ENCODE data around the gene UPF2. TPM values are rescaled to one million over a fixed set of nuclear protein-coding genes. Genes with fewer than 3 reads are reported as not detected.

The UPF2 gene
- total RNA-seq, 1 donor from 2014 or later, result 17.3 TPM

- H3K4me3 ChIP-seq, result no peak overlapping the region
- H3K9me3 ChIP-seq (replicated peaks), result no peaks in the 10 kb centered on the region
- no peaks in the 10 kb centered on the region for H3K36me3 ChIP-seq
- no peak for DNase-seq
- H3K4me1 ChIP-seq, result no peaks in the 10 kb centered on the region
- no peak for TF ChIP-seq CTCF (IDR thresholded peaks at IDR 0.05; ENCODE audit: borderline replicate concordance)
- H3K27me3 ChIP-seq (ENCODE audit: low read depth), result peaks cover 14% of the 10 kb centered on the region
- H3K27ac ChIP-seq (replicated peaks), result no peak overlapping the region
- intact Hi-C loops (cut with micrococcal nuclease), result no loop called here
These were observed 140.7 kb downstream of the UPF2 start for GRCh38 chr10:11901833-11902475.

- H3K27ac ChIP-seq (replicated peaks), result no peak overlapping the region
- DNase-seq, result no peak
- H3K4me1 ChIP-seq, result no peaks in the 10 kb centered on the region
- no peak for TF ChIP-seq CTCF (IDR thresholded peaks at IDR 0.05; ENCODE audit: borderline replicate concordance)
- peaks cover 14% of the 10 kb centered on the region for H3K27me3 ChIP-seq (ENCODE audit: low read depth)
- intact Hi-C loops (cut with micrococcal nuclease), result no loop called here
- H3K9me3 ChIP-seq (replicated peaks), result no peaks in the 10 kb centered on the region
- no peaks in the 10 kb centered on the region for H3K36me3 ChIP-seq
- H3K4me3 ChIP-seq, result no peak overlapping the region
These were observed 141.2 kb downstream of the UPF2 start for GRCh38 chr10:11901454-11901832.

- H3K9me3 ChIP-seq (replicated peaks), result no peaks in the 10 kb centered on the region
- intact Hi-C loops (cut with micrococcal nuclease), result no loop called here
- no peak overlapping the region for H3K4me3 ChIP-seq
These were observed 141.6 kb downstream of the UPF2 start for GRCh38 chr10:11901036-11901301.

GRCh38 chr10:11899067-11899876 lies 143.3 kb downstream of the UPF2 start:
- no peak overlapping the region for H3K27ac ChIP-seq (replicated peaks)
- no peak for TF ChIP-seq CTCF (IDR thresholded peaks at IDR 0.05; ENCODE audit: borderline replicate concordance)
- H3K4me3 ChIP-seq, result no peak overlapping the region
- DNase-seq, result no peak
- intact Hi-C loops (cut with micrococcal nuclease), result no loop called here
- peaks cover 14% of the 10 kb centered on the region for H3K27me3 ChIP-seq (ENCODE audit: low read depth)
- no peaks in the 10 kb centered on the region for H3K4me1 ChIP-seq
- H3K9me3 ChIP-seq (replicated peaks), result no peaks in the 10 kb centered on the region
- no peaks in the 10 kb centered on the region for H3K36me3 ChIP-seq

More at GRCh38 chr10:11901036-11901301, 141.6 kb downstream of the UPF2 start:
- H3K27me3 ChIP-seq (ENCODE audit: low read depth), result peaks cover 14% of the 10 kb centered on the region
- no peak overlapping the region for H3K27ac ChIP-seq (replicated peaks)
- DNase-seq, result no peak
- H3K4me1 ChIP-seq, result no peaks in the 10 kb centered on the region
- no peaks in the 10 kb centered on the region for H3K36me3 ChIP-seq
- no peak for TF ChIP-seq CTCF (IDR thresholded peaks at IDR 0.05; ENCODE audit: borderline replicate concordance)

GRCh38 chr10:11898372-11899066 lies 144.1 kb downstream of the UPF2 start:
- no peaks in the 10 kb centered on the region for H3K4me1 ChIP-seq
- H3K27me3 ChIP-seq (ENCODE audit: low read depth), result peaks cover 14% of the 10 kb centered on the region
- no peak for DNase-seq
- no peak overlapping the region for H3K4me3 ChIP-seq
- H3K9me3 ChIP-seq (replicated peaks), result no peaks in the 10 kb centered on the region
- no peak for TF ChIP-seq CTCF (IDR thresholded peaks at IDR 0.05; ENCODE audit: borderline replicate concordance)
- no peaks in the 10 kb centered on the region for H3K36me3 ChIP-seq
- intact Hi-C loops (cut with micrococcal nuclease), result no loop called here
- H3K27ac ChIP-seq (replicated peaks), result no peak overlapping the region

All from left ventricle myocardium inferior (tissue), 1 donor.